H9 (cell line): ENCODE data around the gene BMPER. TPM values are rescaled to one million over a fixed set of nuclear protein-coding genes. Genes with fewer than 3 reads are reported as not detected.

Experiments used
- DNase-seq: peaks from one replicate; pipeline ENCODE4 v3.0.0-alpha.2; 2017
- H2AFZ ChIP-seq: one replicate; pipeline ENCODE4 v1.6.1; 2013; ENCODE audit warnings: mild to moderate bottlenecking, low read length, control low read depth, moderate library complexity
- H2AK5ac ChIP-seq: 2 replicates; pipeline ENCODE4 v1.6.1; 2013; ENCODE audit warnings: low read length, control low read depth, mixed read lengths; ENCODE audit not compliant: insufficient read length
- H2BK120ac ChIP-seq: one replicate; pipeline ENCODE4 v1.6.1; 2013; ENCODE audit warnings: low read depth, mild to moderate bottlenecking, low read length, control low read depth, inconsistent platforms; ENCODE audit not compliant: poor library complexity, severe bottlenecking
- H2BK12ac ChIP-seq: 2 replicates; pipeline ENCODE4 v1.6.1; 2013; ENCODE audit warnings: low read length, control low read depth, mixed read lengths, low read depth; ENCODE audit not compliant: insufficient read length
- H2BK15ac ChIP-seq: 2 replicates; pipeline ENCODE4 v1.6.1; 2013; ENCODE audit warnings: low read depth, low read length, control low read depth
- H2BK20ac ChIP-seq: one replicate; pipeline ENCODE4 v1.6.1; 2013; ENCODE audit warnings: low read depth, mild to moderate bottlenecking, low read length, control low read depth, inconsistent platforms; ENCODE audit not compliant: poor library complexity, severe bottlenecking
- H2BK5ac ChIP-seq: 2 replicates; pipeline ENCODE4 v1.6.1; 2013; ENCODE audit warnings: low read length, control low read depth, mixed read lengths; ENCODE audit not compliant: insufficient read length
- H3K14ac ChIP-seq: 2 replicates; pipeline ENCODE4 v1.6.1; 2013; ENCODE audit warnings: low read length, control low read depth; ENCODE audit not compliant: insufficient read depth
- H3K18ac ChIP-seq: 2 replicates; pipeline ENCODE4 v1.6.1; 2013; ENCODE audit warnings: low read depth, mild to moderate bottlenecking, mixed read lengths, low read length, control low read depth; ENCODE audit not compliant: insufficient read length
- H3K23ac ChIP-seq: 2 replicates; pipeline ENCODE4 v1.6.1; 2013; ENCODE audit warnings: low read length, control low read depth, mixed read lengths, low read depth; ENCODE audit not compliant: insufficient read length
- H3K23me2 ChIP-seq: 2 replicates; pipeline ENCODE4 v1.6.1; 2013; ENCODE audit warnings: low read depth, mild to moderate bottlenecking, mixed read lengths, low read length, control low read depth; ENCODE audit not compliant: insufficient read length, poor library complexity, severe bottlenecking
- H3K27ac ChIP-seq: 2 replicates; pipeline ENCODE4 v1.5.1; 2013; ENCODE audit warnings: low read length, control low read depth, mixed read lengths, low read depth; ENCODE audit not compliant: insufficient read length
- H3K27me3 ChIP-seq: 2 replicates; pipeline ENCODE4 v1.6.1; 2013; ENCODE audit warnings: low read length, control low read depth, inconsistent platforms; ENCODE audit not compliant: insufficient read depth
- H3K4ac ChIP-seq: 2 replicates; pipeline ENCODE4 v1.6.1; 2013; ENCODE audit warnings: low read depth, mild to moderate bottlenecking, control low read depth, inconsistent platforms, low read length, moderate library complexity
- H3K4me1 ChIP-seq: 2 replicates; pipeline ENCODE4 v1.6.1; 2013; ENCODE audit warnings: low read length, control low read depth, inconsistent platforms; ENCODE audit not compliant: insufficient read depth
- H3K4me2 ChIP-seq: 2 replicates; pipeline ENCODE4 v1.6.1; 2013; ENCODE audit warnings: low read length, control low read depth, mixed read lengths; ENCODE audit not compliant: insufficient read length, insufficient read depth
- H3K56ac ChIP-seq: 2 replicates; pipeline ENCODE4 v1.6.1; 2013; ENCODE audit warnings: low read depth, mild to moderate bottlenecking, mixed read lengths, low read length, control low read depth; ENCODE audit not compliant: insufficient read length
- H3K79me1 ChIP-seq: 2 replicates; pipeline ENCODE4 v1.6.1; 2013; ENCODE audit warnings: low read depth, mild to moderate bottlenecking, moderate library complexity, low read length, control low read depth, inconsistent platforms; ENCODE audit not compliant: insufficient read depth, poor library complexity, severe bottlenecking
- H3K79me2 ChIP-seq: 2 replicates; pipeline ENCODE4 v1.6.1; 2013; ENCODE audit warnings: low read length, control low read depth, inconsistent platforms; ENCODE audit not compliant: insufficient read depth
- H3K9ac ChIP-seq: 2 replicates; pipeline ENCODE4 v1.6.1; 2013; ENCODE audit warnings: low read length, control low read depth, mixed read lengths; ENCODE audit not compliant: insufficient read length; ENCODE audit errors: extremely low read depth
- H3K9me3 ChIP-seq: one replicate; pipeline ENCODE4 v1.6.1; 2013; ENCODE audit warnings: low read depth, low read length, inconsistent platforms; ENCODE audit not compliant: control insufficient read depth
- H3T11ph ChIP-seq: one replicate; pipeline ENCODE4 v1.6.1; 2013; ENCODE audit warnings: mild to moderate bottlenecking, low read length, control low read depth, inconsistent platforms
- H4K20me1 ChIP-seq: one replicate; pipeline ENCODE4 v1.6.1; 2013; ENCODE audit not compliant: control insufficient read depth, insufficient read length, insufficient read depth
- H4K5ac ChIP-seq: 2 replicates; pipeline ENCODE4 v1.6.1; 2013; ENCODE audit warnings: low read depth, mild to moderate bottlenecking, mixed read lengths, low read length, control low read depth; ENCODE audit not compliant: insufficient read length
- H4K8ac ChIP-seq: replicated peaks from 2 replicates; pipeline ENCODE4 v1.6.1; 2013; ENCODE audit warnings: low read length, control low read depth, mixed read lengths, low read depth; ENCODE audit not compliant: insufficient read length
- H4K91ac ChIP-seq: 2 replicates; pipeline ENCODE4 v1.6.1; 2013; ENCODE audit warnings: low read depth, mild to moderate bottlenecking, moderate library complexity, mixed read lengths, low read length, control low read depth; ENCODE audit not compliant: insufficient read length
- H3K27ac Mint-ChIP-seq, 3 experiments: 2 replicates in 2 of 3; 3 replicates in 1 of 3; pipeline ENCODE4 v1.8.0; 2020 to 2021; ENCODE audit warnings: mixed read lengths in 3 of 3, mild to moderate bottlenecking in 1 of 3, moderate library complexity in 1 of 3
- H3K27me3 Mint-ChIP-seq: 2 replicates; pipeline ENCODE4 v1.8.0; 2021; ENCODE audit warnings: low read depth, mild to moderate bottlenecking, moderate library complexity, mixed read lengths
- H3K36me3 Mint-ChIP-seq, 3 experiments: 2 replicates in 2 of 3; 3 replicates in 1 of 3; pipeline ENCODE4 v1.8.0; 2020 to 2021; ENCODE audit warnings: low read depth in 3 of 3, mixed read lengths in 3 of 3; ENCODE audit not compliant: insufficient read depth in 1 of 3
- H3K4me1 Mint-ChIP-seq, 2 experiments: 2 replicates each; pipeline ENCODE4 v1.8.0; 2020; ENCODE audit warnings: mixed read lengths in 2 of 2
- H3K4me3 Mint-ChIP-seq, 2 experiments: 2 replicates in 1 of 2; 3 replicates in 1 of 2; pipeline ENCODE4 v1.8.0; 2020 to 2021; ENCODE audit warnings: mild to moderate bottlenecking in 2 of 2, mixed read lengths in 2 of 2, moderate library complexity in 1 of 2
- H3K9me3 Mint-ChIP-seq, 2 experiments: 2 replicates in 1 of 2; 3 replicates in 1 of 2; pipeline ENCODE4 v1.8.0; 2020; ENCODE audit warnings: mild to moderate bottlenecking in 2 of 2, mixed read lengths in 2 of 2, moderate library complexity in 1 of 2
- total RNA-seq: library from RNA; stranded (reverse); gene quantifications from 2 replicates; pipeline ENCODE4 v1.2.1, GENCODE V29; 2021
- TF ChIP-seq, protein P1 (sequence below): fragments of 200-600 bp; sonication (generic); conservative IDR thresholded peaks from 3 replicates; pipeline ENCODE4 v1.8.0; 2021; ENCODE audit warnings: antibody characterized with exemption, mild to moderate bottlenecking

Gene BMPER
- total RNA-seq, 1 experiment from 2014 or later = 0.20 TPM

DNA sequence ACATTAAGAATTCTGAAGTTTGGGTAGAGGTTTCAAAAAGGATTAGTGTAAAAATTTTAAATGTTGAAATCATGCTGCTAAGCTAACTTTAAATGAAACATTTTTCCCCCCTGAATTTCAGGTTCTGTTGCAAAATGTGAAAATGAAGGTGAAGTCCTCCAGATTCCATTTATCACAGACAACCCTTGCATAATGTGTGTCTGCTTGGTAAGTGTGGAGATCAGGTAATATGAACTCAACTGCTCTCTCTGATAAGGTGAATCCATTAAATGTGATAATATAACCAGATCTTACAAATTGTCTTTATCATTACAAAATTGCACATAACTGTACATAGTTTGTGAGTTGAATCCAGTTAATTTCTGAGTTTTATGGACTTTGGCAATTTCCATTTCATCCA, 1.4 kb downstream of the BMPER start:
- TF ChIP-seq, protein P1, sequence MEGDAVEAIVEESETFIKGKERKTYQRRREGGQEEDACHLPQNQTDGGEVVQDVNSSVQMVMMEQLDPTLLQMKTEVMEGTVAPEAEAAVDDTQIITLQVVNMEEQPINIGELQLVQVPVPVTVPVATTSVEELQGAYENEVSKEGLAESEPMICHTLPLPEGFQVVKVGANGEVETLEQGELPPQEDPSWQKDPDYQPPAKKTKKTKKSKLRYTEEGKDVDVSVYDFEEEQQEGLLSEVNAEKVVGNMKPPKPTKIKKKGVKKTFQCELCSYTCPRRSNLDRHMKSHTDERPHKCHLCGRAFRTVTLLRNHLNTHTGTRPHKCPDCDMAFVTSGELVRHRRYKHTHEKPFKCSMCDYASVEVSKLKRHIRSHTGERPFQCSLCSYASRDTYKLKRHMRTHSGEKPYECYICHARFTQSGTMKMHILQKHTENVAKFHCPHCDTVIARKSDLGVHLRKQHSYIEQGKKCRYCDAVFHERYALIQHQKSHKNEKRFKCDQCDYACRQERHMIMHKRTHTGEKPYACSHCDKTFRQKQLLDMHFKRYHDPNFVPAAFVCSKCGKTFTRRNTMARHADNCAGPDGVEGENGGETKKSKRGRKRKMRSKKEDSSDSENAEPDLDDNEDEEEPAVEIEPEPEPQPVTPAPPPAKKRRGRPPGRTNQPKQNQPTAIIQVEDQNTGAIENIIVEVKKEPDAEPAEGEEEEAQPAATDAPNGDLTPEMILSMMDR = no peak
- no peaks in the 10 kb centered on the region for H3K79me1 ChIP-seq
- H2BK20ac ChIP-seq = no peak overlapping the region
- H4K91ac ChIP-seq = no peak overlapping the region
- Mint-ChIP-seq H3K27me3 (peaks cover 87% of the 10 kb centered on the region), H3K27ac (no peak overlapping the region), H3K9me3 (no peaks in the 10 kb centered on the region; a peak in 1 of 5 replicates), H3K4me1 (peaks cover 23 to 26% of the 10 kb centered on the region in 2 experiments), H3K4me3 (no peak overlapping the region), H3K36me3 (no peaks in the 10 kb centered on the region)
- H2BK15ac ChIP-seq = no peak overlapping the region
- peaks cover 21% of the 10 kb centered on the region for H3K23me2 ChIP-seq
- no peak overlapping the region for H3K56ac ChIP-seq
- H3K4ac ChIP-seq = no peak overlapping the region
- H2AFZ ChIP-seq = no peak overlapping the region
- H4K8ac ChIP-seq = no peak overlapping the region
- no peak for DNase-seq
- no peak overlapping the region for H3K4me2 ChIP-seq
- no peak overlapping the region for H3T11ph ChIP-seq
- H3K27me3 ChIP-seq = peaks cover 12% of the 10 kb centered on the region
- H3K4me1 ChIP-seq = peaks cover 3% of the 10 kb centered on the region
- no peak overlapping the region for H2BK120ac ChIP-seq
- H3K9ac ChIP-seq = no peak overlapping the region
- H3K23ac ChIP-seq = no peak overlapping the region
- H4K20me1 ChIP-seq = no peaks in the 10 kb centered on the region
- no peaks in the 10 kb centered on the region for H3K79me2 ChIP-seq
- H2BK5ac ChIP-seq = no peak overlapping the region
- no peak overlapping the region for H2AK5ac ChIP-seq
- no peak overlapping the region for H2BK12ac ChIP-seq
- H3K27ac ChIP-seq = no peak overlapping the region
- no peak overlapping the region for H4K5ac ChIP-seq
- H3K9me3 ChIP-seq = no peaks in the 10 kb centered on the region
- no peak overlapping the region for H3K18ac ChIP-seq
- H3K14ac ChIP-seq = no peak overlapping the region
